SK-N-MC (cell line): ENCODE measurements around the gene TBC1D19.

ENCODE experiments used
- EZH2 ChIP-seq: fragments of 200-600 bp; sonication (generic); IDR thresholded peaks from one replicate; pipeline ENCODE4 v1.6.1; 2017; ENCODE audit warnings: antibody characterized with exemption
- POLR2AphosphoS5 ChIP-seq: IDR thresholded peaks from 2 replicates; pipeline ENCODE4 v1.6.1; 2012; ENCODE audit warnings: mild to moderate bottlenecking, low read depth, low read length, borderline replicate concordance

GRCh38 chr4:26594778-26595177 is 10.9 kb downstream of the TBC1D19 start:
- no peak for TF ChIP-seq EZH2
- TF ChIP-seq POLR2AphosphoS5 = no peak
